Measurements from ENCODE around the gene ELMOD3. TPM values are rescaled to one million over a fixed set of nuclear protein-coding genes. Genes with fewer than 3 reads are reported as not detected.

The ELMOD3 gene
- total and polyA plus RNA-seq, 9 of the 15 experiments (the other 6 are each of a cell fraction or from before 2014, with no cell fraction given) = 2.7 to 18.7 (median 11.6) TPM

DNA sequence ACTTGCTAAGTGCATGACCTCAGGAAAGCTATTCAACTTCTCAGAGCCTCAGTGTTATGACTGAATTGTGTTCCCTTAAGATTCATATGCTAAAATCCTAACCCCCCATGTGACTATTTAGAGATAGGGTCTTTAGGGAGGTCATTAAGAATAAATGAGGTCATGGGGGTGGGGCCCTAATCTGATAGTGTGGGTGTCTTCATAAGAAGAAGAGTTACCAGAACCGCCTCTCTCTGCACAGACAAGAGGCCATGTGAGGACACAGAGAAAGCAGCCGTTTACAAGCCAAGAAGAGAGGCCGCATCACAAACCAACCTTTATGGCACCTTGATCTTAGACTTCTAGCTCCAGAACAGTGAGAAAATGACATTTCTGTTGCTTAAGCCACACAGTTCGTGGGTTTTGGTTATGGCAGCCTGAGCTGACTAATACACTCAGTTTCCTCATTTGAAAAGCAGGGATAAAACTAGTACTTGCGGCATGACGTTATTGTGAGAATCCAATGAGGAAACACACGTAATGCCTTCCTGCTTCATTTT lies 73.8 kb downstream of the ELMOD3 start (continued):
- TF ChIP-seq, protein P1, sequence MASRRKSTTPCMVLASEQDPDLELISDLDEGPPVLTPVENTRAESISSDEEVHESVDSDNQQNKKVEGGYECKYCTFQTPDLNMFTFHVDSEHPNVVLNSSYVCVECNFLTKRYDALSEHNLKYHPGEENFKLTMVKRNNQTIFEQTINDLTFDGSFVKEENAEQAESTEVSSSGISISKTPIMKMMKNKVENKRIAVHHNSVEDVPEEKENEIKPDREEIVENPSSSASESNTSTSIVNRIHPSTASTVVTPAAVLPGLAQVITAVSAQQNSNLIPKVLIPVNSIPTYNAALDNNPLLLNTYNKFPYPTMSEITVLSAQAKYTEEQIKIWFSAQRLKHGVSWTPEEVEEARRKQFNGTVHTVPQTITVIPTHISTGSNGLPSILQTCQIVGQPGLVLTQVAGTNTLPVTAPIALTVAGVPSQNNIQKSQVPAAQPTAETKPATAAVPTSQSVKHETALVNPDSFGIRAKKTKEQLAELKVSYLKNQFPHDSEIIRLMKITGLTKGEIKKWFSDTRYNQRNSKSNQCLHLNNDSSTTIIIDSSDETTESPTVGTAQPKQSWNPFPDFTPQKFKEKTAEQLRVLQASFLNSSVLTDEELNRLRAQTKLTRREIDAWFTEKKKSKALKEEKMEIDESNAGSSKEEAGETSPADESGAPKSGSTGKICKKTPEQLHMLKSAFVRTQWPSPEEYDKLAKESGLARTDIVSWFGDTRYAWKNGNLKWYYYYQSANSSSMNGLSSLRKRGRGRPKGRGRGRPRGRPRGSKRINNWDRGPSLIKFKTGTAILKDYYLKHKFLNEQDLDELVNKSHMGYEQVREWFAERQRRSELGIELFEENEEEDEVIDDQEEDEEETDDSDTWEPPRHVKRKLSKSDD (conservative IDR thresholded peaks at IDR 0.05; ENCODE audit: low read length) = no peak
- TF ChIP-seq KDM5B (IDR thresholded peaks at IDR 0.05; ENCODE audit: insufficient replicate concordance, low read depth, low read length) (no peak), BACH1 (tag; IDR thresholded peaks at IDR 0.05) (peak; percentile 53; the same call in 1 of the 2 replicates), RHOXF2B (CRISPR knock-in tag; conservative IDR thresholded peaks at IDR 0.05) (no peak), HMG20B (CRISPR knock-in tag; IDR thresholded peaks at IDR 0.05) (no peak), RBM39 (optimal IDR thresholded peaks at IDR 0.05; ENCODE audit: low read depth, low read length) (no peak), FOXA3 (CRISPR knock-in tag; conservative IDR thresholded peaks at IDR 0.05 in 1 of 2, IDR thresholded peaks at IDR 0.05 in 1 of 2) (no peak), ZNF384 (IDR thresholded peaks at IDR 0.05; ENCODE audit: low read depth, low read length) (no peak), U2AF1 (optimal IDR thresholded peaks at IDR 0.05; ENCODE audit: low read depth, low read length) (no peak), BRF1 (IDR thresholded peaks at IDR 0.05; ENCODE audit: borderline replicate concordance, extremely low read depth, insufficient read length) (no peak), IFI16 (CRISPR knock-in tag; IDR thresholded peaks at IDR 0.05) (no peak), ZNF354B (CRISPR knock-in tag; IDR thresholded peaks at IDR 0.05) (no peak), ZNF324 (CRISPR knock-in tag; IDR thresholded peaks at IDR 0.05) (no peak), POLR2B (IDR thresholded peaks at IDR 0.05; ENCODE audit: low read depth, partially characterized antibody) (no peak)
- TF ChIP-seq, protein P2, sequence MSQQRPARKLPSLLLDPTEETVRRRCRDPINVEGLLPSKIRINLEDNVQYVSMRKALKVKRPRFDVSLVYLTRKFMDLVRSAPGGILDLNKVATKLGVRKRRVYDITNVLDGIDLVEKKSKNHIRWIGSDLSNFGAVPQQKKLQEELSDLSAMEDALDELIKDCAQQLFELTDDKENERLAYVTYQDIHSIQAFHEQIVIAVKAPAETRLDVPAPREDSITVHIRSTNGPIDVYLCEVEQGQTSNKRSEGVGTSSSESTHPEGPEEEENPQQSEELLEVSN (IDR thresholded peaks at IDR 0.05; ENCODE audit: borderline replicate concordance in 1 of 2, extremely low read depth in 1 of 2, insufficient read depth in 1 of 2, insufficient read length in 1 of 2, low read depth in 1 of 2, low read length in 1 of 2, poor library complexity in 1 of 2, severe bottlenecking in 1 of 2) = no peak
- TF ChIP-seq, protein P3, sequence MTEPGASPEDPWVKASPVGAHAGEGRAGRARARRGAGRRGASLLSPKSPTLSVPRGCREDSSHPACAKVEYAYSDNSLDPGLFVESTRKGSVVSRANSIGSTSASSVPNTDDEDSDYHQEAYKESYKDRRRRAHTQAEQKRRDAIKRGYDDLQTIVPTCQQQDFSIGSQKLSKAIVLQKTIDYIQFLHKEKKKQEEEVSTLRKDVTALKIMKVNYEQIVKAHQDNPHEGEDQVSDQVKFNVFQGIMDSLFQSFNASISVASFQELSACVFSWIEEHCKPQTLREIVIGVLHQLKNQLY (CRISPR knock-in tag; conservative IDR thresholded peaks at IDR 0.05) = no peak
- TF ChIP-seq, protein P4, sequence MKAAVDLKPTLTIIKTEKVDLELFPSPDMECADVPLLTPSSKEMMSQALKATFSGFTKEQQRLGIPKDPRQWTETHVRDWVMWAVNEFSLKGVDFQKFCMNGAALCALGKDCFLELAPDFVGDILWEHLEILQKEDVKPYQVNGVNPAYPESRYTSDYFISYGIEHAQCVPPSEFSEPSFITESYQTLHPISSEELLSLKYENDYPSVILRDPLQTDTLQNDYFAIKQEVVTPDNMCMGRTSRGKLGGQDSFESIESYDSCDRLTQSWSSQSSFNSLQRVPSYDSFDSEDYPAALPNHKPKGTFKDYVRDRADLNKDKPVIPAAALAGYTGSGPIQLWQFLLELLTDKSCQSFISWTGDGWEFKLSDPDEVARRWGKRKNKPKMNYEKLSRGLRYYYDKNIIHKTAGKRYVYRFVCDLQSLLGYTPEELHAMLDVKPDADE (conservative IDR thresholded peaks at IDR 0.05; ENCODE audit: control insufficient read depth, low read depth, low read length) = no peak
- TF ChIP-seq, protein P5, sequence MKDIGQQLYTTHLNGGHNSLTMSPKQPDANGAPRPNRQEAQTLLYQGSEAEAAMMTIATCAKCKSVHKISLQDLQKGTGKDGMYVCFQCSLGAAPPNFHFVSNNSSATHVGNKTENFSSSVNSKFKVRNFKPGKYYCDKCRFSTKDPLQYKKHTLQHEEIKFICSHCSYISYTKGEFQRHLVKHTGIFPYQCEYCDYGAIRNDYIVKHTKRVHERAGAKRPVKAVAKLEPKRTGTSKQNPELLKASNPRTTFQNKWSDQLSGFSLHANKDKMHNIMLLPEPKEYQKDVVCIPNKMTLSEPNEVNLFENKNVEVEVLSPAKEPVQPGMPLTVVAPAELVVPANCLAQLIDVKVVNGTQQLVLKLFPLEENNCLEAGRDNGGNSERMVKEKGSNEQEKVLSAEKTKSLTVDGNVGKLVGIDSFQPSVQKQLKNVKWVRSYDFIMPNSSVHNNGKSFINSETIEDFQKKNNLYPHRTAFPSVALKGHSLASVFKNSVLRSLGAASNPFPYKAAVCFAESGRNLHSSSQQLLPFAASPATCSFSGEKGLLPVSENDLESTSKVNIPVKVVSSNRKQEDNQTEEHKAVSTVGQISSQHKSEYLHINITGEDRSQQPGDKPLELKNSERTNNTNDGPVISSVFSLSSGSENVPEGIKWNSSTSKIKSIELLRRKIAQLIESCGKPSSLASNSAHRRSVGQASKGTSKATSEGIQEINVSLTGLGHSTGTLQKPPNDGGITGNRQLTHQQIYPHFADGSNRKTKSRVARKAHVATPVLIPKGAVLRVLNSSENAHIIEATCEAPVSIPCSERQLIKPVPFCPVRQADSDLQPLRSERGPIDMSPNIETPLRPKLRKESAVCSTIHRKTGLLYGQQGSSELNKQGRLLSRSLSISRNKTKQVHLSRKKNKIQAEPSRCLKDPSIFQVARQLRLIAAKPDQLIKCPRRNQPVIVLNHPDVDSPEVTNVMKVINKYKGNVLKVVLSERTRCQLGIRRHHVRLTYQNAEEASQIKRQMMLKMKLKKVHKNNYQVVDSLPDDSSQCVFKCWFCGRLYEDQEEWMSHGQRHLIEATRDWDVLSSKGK (CRISPR knock-in tag; IDR thresholded peaks at IDR 0.05) = no peak

Data from K562 (cell line).